GM23248 (cell line): Measurements from ENCODE around the gene ANGPTL4.

Experiments used
- EZH2 ChIP-seq: fragments of 200-600 bp; sonication (generic); IDR thresholded peaks from 2 replicates; pipeline ENCODE4 v1.6.1; 2018; ENCODE audit warnings: antibody characterized with exemption, mild to moderate bottlenecking; ENCODE audit not compliant: insufficient read depth, poor library complexity, severe bottlenecking
- EZH2phosphoT487 ChIP-seq: fragments of 200-600 bp; sonication (generic); IDR thresholded peaks from 2 replicates; pipeline ENCODE4 v1.6.1; 2018; ENCODE audit warnings: antibody characterized with exemption, moderate library complexity, mild to moderate bottlenecking, low read depth; ENCODE audit not compliant: insufficient read depth

- no peak for TF ChIP-seq EZH2phosphoT487
- no peak for TF ChIP-seq EZH2
Measured at GRCh38 chr19:8386990-8387389, 23.0 kb downstream of the ANGPTL4 start.
